HCT116 (cell line): ENCODE data around the gene GID4.

Source experiments
- CTCF ChIP-seq, 3 experiments: fragments of 200-600 bp in 1 of 3; sonication (generic) in 1 of 3; IDR thresholded peaks in 2 of 3; conservative IDR thresholded peaks in 1 of 3; 2 replicates each; pipeline ENCODE4 v1.5.1; 2012 to 2017; ENCODE audit warnings: low read depth in 2 of 3, low read length in 2 of 3, antibody characterized with exemption in 1 of 3, borderline replicate concordance in 1 of 3, control low read depth in 1 of 3, mild to moderate bottlenecking in 1 of 3, mixed read lengths in 1 of 3, mixed run types in 1 of 3, moderate library complexity in 1 of 3; ENCODE audit not compliant: insufficient read depth in 1 of 3
- EZH2 ChIP-seq: fragments of 200-600 bp; sonication (generic); IDR thresholded peaks from 2 replicates; pipeline ENCODE4 v1.6.1; 2017; ENCODE audit warnings: antibody characterized with exemption, mixed run types

DNA sequence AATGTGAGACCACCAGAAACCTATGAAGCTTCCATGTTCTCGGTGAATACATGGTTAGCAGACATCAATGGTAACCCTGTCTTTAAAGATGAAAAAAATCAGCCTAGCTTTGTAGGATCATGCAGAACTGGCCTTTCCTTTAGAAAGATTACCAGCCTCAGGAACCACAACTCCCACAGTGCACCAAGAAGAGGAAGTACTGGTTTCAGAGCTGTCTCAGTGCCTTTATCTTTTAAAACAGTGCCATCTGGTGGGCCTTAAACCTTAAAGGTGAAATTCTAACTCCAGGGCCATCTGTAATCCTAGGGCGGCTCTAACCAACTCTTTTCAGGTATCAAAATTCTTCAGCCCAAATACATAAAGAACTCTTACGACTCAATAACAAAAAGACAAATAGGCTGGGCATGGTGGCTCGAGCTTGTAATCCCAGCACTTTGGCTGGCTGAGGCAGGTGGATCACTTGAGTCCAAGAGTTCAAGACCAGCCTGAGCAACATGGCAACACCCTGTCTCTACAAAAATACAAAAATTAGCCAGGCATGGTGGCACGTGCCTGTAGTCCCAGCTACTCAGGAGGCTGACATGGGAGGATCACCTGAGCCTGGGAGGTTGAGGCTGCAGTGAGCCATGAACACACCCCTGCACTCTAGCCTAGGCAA lies 5.6 kb upstream of the GID4 start:
- peak; percentile 50 to 92 (median 70) for TF ChIP-seq CTCF (IDR thresholded peaks at IDR 0.05 in 2 of 3, conservative IDR thresholded peaks at IDR 0.05 in 1 of 3; ENCODE audit: borderline replicate concordance in 1 of 3, insufficient read depth in 1 of 3, low read depth in 2 of 3, low read length in 2 of 3)
- TF ChIP-seq EZH2: no peak
